GM12892 (cell line): ENCODE measurements around the gene MAFF.

ENCODE experiments used
- POLR2A ChIP-seq: IDR thresholded peaks from 2 replicates; pipeline ENCODE4 v1.6.1; 2011; ENCODE audit warnings: low read depth, low read length, control low read depth
- POLR2AphosphoS5 ChIP-seq: IDR thresholded peaks from 2 replicates; pipeline ENCODE4 v1.6.1; 2011; ENCODE audit warnings: low read depth, low read length, control low read depth
- TAF1 ChIP-seq: IDR thresholded peaks from 2 replicates; pipeline ENCODE4 v1.6.1; 2011; ENCODE audit warnings: low read depth, mild to moderate bottlenecking, control low read depth, low read length, borderline replicate concordance

GRCh38 chr22:38187413-38188212 lies 14.2 kb upstream of the MAFF start:
- TF ChIP-seq POLR2AphosphoS5 = no peak
- TF ChIP-seq POLR2A = no peak
- TF ChIP-seq TAF1 = no peak
